ENCODE data around the gene JARID2. TPM values are rescaled to one million over a fixed set of nuclear protein-coding genes. Genes with fewer than 3 reads are reported as not detected.
A peak's percentile ranks its signal among the peaks of the same experiment; 100 is the strongest.

The JARID2 gene
- total and polyA plus RNA-seq, 7 donors, result 1.8 to 7.8 (median 6.1) TPM

- no peak for TF ChIP-seq POLR2AphosphoS5 (IDR thresholded peaks at IDR 0.05)
- no peak for TF ChIP-seq POLR2A (IDR thresholded peaks at IDR 0.05)
- TF ChIP-seq CTCF (IDR thresholded peaks at IDR 0.05), result no peak
- no peak for TF ChIP-seq EP300 (IDR thresholded peaks at IDR 0.05)
- Histone ChIP-seq H3K4me1 (peaks cover 0 to 59% (median 38%) of the 10 kb centered on the region in 4 donors), H3K27me3 (no peaks in the 10 kb centered on the region), H3K4me3 (no peak overlapping the region), H3K27ac (no peak overlapping the region), H3K36me3 (no peaks in the 10 kb centered on the region), H3K9me3 (no peaks in the 10 kb centered on the region)
- DNase-seq, result no peak
- intact Hi-C loops (cut with DNase I), result no loop called here
- 32 to 43% methylated on average over 6 of the region's 6 CpGs for WGBS, 2 donors
These were observed 120.2 kb downstream of the JARID2 start for GRCh38 chr6:15366003-15366535.

- Histone ChIP-seq H3K27ac (no peak overlapping the region), H3K36me3 (no peaks in the 10 kb centered on the region), H3K9me3 (no peaks in the 10 kb centered on the region), H3K4me3 (no peak overlapping the region), H3K4me1 (peaks cover 0 to 65% (median 43%) of the 10 kb centered on the region in 4 donors), H3K27me3 (no peaks in the 10 kb centered on the region)
- no peak for DNase-seq
- TF ChIP-seq POLR2A (IDR thresholded peaks at IDR 0.05) (no peak), EP300 (IDR thresholded peaks at IDR 0.05) (no peak), POLR2AphosphoS5 (IDR thresholded peaks at IDR 0.05) (no peak)
- 16 to 60% methylated on average over 2 of the region's 2 CpGs for WGBS, 2 donors
- intact Hi-C loops (cut with DNase I), result no loop called here
These were observed 121.0 kb downstream of the JARID2 start for GRCh38 chr6:15366879-15367278.

GRCh38 chr6:15368186-15368585, 122.3 kb downstream of the JARID2 start:
- no peak overlapping the region for H3K4me3 ChIP-seq

GRCh38 chr6:15368873-15369272, 123.0 kb downstream of the JARID2 start:
- intact Hi-C loops (cut with DNase I), result no loop called here
- WGBS, 2 donors, result 89 to 94% methylated on average over 5 of the region's 5 CpGs
- no peak overlapping the region for H3K27ac ChIP-seq
- H3K36me3 ChIP-seq, result no peaks in the 10 kb centered on the region
- H3K27me3 ChIP-seq, result no peaks in the 10 kb centered on the region
- TF ChIP-seq EP300 (IDR thresholded peaks at IDR 0.05) (no peak), POLR2A (IDR thresholded peaks at IDR 0.05) (no peak), POLR2AphosphoS5 (IDR thresholded peaks at IDR 0.05) (no peak), CTCF (IDR thresholded peaks at IDR 0.05) (no peak)
- no peak overlapping the region for H3K4me3 ChIP-seq
- H3K4me1 ChIP-seq, result peaks cover 0 to 68% (median 43%) of the 10 kb centered on the region in 4 donors
- no peak for DNase-seq
- no peaks in the 10 kb centered on the region for H3K9me3 ChIP-seq

More at GRCh38 chr6:15368186-15368585, 122.3 kb downstream of the JARID2 start:
- Histone ChIP-seq H3K27ac (no peak overlapping the region), H3K36me3 (no peaks in the 10 kb centered on the region), H3K4me1 (peaks cover 0 to 68% (median 43%) of the 10 kb centered on the region in 4 donors), H3K9me3 (no peaks in the 10 kb centered on the region), H3K27me3 (no peaks in the 10 kb centered on the region)
- TF ChIP-seq POLR2AphosphoS5 (IDR thresholded peaks at IDR 0.05) (peak in 1 of 4 donors; percentile 15), CTCF (IDR thresholded peaks at IDR 0.05) (no peak)
- intact Hi-C loops (cut with DNase I), result no loop called here
- no peak for DNase-seq

- 42 to 62% methylated on average over 4 of the region's 4 CpGs for WGBS, 2 donors
- Histone ChIP-seq H3K27me3 (no peaks in the 10 kb centered on the region), H3K4me1 (peaks cover 0 to 68% (median 38%) of the 10 kb centered on the region in 4 donors), H3K27ac (no peak overlapping the region), H3K4me3 (no peak overlapping the region), H3K9me3 (no peaks in the 10 kb centered on the region), H3K36me3 (no peaks in the 10 kb centered on the region)
- no peak for DNase-seq
- intact Hi-C loops (cut with DNase I), result no loop called here
- TF ChIP-seq EP300 (IDR thresholded peaks at IDR 0.05) (no peak), POLR2AphosphoS5 (IDR thresholded peaks at IDR 0.05) (no peak), CTCF (IDR thresholded peaks at IDR 0.05) (no peak), POLR2A (IDR thresholded peaks at IDR 0.05) (no peak)
These were observed 124.0 kb downstream of the JARID2 start for GRCh38 chr6:15369838-15370237.

Data from sigmoid colon (tissue), 7 donors.